GM19467 (cell line): ENCODE results near the gene KASH5.
"Not testable (repeated sequence)": the region's sequence is repeated elsewhere in the genome, so short reads cannot be mapped to it uniquely, and the experiment has no call there.

Experiments used
- ATAC-seq: cut with Tn5 transposase; IDR thresholded peaks from one replicate; pipeline ENCODE4 v1.9.1; 2021; ENCODE audit warnings: mild to moderate bottlenecking, moderate library complexity; ENCODE audit not compliant: unreplicated experiment

The KASH5 gene

DNA sequence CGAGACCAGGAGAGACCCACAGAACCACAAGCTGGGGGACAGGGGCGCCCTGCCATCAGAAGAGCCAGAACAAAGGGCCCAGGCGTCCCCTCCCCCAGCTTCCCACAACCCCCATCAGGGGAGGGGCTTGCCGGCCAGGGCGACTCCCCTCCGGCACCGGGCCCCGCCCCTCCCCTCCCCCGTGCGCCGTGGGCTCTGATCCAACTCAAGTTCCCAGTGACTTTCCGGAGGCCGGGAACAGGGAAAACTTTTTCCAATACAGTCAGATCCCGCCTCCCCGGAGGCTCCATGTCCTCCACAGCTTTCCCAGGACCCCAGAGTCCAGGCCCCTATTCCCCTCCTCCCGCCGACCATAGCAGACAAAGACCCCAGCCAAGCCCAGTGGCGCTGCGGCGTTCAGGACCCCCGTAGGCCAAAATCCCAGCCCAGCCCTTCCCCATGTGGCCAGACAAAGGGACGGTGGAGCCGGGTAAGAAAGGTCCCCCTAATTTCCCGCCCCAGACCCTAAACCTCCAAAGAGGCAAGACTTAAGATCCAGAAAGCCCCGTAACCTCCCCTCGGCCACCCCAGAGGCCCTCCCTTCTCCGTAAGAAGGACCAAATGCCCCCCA, 26.5 kb upstream of the KASH5 start:
- no peak for ATAC-seq

- no peak for ATAC-seq
These were observed 25.8 kb upstream of the KASH5 start, which contains the start of gene TEAD2 for GRCh38 chr19:49362048-49362928. Gene TEAD2 (minus strand): TSS chr19:49362416. CDS start chr19:49360075, 2,341 bp downstream.

DNA sequence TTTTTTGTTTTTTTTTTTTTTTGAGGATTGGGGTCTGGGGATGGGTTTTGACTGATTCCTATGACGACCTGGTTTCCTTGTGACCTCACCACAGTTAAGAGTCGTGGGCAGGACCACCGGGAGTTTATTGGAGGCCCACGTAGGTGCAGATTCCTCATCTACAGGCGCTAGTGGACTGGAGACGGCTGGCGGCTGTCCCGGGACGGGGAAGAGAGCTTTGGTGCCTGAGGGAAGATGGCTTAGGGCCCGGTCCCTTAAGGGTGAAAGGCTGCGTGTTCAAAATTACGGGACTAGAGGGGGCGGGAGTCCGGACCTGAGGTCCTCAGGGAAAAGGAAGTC, 25.2 kb upstream of the KASH5 start:
- no peak for ATAC-seq

GRCh38 chr19:49363268-49364082, 24.6 kb upstream of the KASH5 start, which contains the start of gene DKKL1:
Gene DKKL1 (plus strand): TSS chr19:49363877. CDS start chr19:49363999, 122 bp downstream.
- ATAC-seq, result no peak

DNA sequence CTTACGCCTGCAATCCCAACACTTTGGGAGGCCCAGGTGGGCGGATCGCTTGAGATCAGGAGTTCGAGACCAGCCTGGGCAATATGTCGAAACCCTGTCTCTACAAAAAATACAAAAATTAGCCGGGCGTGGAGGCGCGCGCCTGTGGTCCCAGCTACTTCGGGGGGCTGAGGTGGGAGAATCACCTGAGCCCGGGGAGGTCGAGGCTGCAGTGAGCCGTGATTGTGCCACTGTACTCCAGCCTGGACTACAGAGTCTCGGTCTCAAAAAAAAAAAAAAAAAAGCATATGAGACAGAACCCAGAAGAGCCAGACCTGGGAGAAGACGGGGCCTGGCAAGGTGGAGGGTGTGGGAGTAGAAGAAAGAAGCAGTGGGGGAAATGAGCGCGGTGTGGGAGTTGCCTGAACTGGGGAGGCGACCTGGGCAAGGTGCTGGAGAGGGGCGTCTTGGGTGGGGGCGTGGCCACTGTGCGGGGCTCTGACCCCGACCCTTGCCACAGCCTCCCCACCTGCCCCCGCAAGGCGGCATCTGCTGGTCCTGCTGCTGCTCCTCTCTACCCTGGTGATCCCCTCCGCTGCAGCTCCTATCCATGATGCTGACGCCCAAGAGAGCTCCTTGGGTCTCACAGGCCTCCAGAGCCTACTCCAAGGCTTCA, 23.8 kb upstream of the KASH5 start:
- no peak for ATAC-seq

DNA sequence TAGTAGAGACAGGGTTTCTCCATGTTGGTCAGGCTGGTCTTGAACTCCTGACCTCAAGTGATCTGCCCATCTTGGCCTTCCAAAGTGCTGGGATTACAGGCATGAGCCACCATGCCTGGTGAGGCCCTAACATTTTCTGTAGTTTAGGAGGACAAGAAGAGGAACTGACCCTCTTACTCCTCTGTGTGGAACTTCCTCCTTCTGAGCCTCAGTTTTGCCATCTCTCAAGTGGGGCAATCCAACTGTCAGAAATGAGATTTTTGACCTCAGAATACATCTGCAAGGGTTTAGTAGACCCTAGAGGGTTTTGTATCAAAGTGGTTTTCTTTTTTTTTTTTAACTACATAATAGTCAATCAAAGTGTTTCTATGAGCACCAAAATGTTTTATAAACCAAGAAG, 21.9 kb upstream of the KASH5 start:
- ATAC-seq, result no peak

DNA sequence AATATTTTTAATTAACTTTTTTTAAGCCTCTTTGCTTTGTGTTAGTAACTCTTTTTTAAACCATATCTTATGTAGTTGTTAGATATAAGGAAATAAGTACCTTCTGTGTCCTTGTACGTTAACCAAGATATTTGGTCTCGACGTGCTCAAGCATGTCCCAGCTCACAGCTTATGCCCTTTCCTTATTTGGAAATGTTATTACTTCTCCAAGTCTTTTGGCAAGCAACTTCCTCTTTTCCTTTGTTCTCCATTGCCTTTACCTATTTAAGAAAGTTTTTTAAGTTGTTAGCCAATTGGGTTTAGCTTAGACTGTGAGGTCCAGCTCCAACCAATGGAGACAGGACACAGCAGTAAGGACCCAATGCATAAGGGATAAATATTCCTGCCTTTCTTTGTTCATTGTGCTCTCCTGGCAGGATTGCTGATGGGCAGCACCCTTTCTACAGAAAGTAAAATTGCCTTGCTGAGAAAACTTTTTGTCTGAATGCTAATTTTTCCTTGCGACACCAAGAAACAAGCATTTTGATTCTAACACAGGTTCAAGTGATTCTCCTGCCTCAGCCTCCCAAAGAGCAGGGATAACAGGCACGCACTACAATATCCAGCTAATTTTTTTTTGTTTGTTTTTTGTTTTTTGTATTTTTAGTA, 19.2 kb upstream of the KASH5 start:
- no peak for ATAC-seq

GRCh38 chr19:49371184-49371583, 16.9 kb upstream of the KASH5 start:
- no peak for ATAC-seq

DNA sequence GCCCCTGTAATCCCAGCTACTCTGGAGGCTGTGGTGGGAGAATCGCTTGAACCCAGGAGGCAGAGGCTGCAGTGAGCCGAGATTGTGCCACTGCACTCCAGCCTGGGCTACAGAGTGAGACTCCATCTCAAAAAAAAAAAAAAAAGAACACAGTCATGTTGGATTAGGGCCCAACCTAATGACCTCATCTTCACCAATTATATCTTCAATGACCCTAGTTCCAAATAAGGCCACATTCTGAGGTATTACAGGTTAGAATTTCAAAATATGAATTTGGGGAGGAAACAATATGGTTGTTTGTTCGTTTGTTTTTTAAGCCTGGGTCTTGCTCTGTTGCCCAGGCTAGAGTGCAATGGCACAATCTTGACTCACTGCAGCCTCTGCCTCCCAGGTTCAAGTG, 14.9 kb upstream of the KASH5 start:
- not testable (repeated sequence) for ATAC-seq

DNA sequence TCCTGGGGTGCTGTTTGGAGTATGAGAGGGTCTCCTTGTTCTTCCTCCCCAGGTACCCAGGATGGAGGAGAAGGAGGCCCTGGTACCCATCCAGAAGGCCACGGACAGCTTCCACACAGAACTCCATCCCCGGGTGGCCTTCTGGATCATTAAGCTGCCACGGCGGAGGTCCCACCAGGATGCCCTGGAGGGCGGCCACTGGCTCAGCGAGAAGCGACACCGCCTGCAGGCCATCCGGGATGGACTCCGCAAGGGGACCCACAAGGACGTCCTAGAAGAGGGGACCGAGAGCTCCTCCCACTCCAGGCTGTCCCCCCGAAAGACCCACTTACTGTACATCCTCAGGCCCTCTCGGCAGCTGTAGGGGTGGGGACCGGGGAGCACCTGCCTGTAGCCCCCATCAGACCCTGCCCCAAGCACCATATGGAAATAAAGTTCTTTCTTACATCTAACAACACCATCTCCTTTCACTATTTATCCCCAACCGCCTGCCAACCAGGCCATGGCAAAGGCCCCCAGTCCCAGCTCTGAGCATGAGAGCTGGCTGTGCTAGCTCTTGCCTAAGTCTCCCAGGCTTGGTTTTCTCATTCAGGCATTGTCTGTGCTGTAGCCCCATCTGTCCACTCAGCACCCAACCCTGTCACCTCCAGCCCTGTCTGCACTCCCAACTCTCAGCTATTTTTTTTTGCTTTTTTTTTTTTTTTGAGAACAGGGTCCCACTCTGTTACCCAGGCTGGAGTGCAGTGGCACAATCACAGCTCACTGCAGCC, 13.2 kb upstream of the KASH5 start:
- no peak for ATAC-seq

- ATAC-seq, result no peak
These were observed 9.5 kb upstream of the KASH5 start for GRCh38 chr19:49378512-49378911.

- no peak for ATAC-seq
These were observed 7.7 kb upstream of the KASH5 start for GRCh38 chr19:49380391-49380790.

- no peak for ATAC-seq
These were observed 5.4 kb upstream of the KASH5 start for GRCh38 chr19:49382639-49383038.

DNA sequence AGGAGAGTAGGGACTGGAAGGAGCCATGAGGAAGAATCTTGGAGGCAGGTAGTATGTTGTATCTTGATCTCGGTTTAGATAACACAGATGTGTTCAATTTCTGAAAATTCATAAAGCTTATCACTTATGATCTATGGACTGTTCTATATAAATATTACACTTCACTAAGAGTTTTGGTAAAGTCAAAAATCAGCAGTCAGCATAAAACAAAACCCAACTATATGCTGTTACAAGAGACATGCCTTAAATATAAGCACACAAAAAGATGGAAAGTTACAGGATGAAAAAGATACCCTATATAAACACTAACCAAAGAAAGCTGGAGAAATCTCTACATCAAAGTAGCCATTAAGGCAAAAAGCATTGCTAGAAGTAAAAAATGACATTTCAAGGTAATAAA, 4.5 kb upstream of the KASH5 start:
- ATAC-seq, result no peak

DNA sequence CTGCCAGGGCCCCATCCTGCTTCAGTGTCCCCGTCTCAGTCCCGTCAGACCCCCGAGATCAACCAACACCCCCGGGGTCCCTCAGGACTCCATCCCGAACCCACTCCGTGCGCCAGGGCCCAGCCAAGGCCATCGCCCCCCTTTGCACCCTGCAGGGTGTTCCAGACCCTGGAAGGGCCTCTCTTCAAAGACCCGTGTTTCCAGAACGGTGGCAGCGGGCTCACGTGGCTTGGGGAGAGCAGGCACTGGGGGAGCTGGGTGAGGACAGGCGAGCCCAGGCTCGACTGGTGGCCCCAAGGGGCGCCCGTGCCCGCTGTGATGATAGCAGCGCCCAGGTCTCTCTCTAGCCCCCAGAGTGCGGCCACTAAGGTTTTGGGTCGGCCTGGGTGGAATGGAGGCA, 1.4 kb downstream of the KASH5 start:
- no peak for ATAC-seq

- ATAC-seq, result no peak
These were observed 2.3 kb downstream of the KASH5 start for GRCh38 chr19:49390131-49390928.

DNA sequence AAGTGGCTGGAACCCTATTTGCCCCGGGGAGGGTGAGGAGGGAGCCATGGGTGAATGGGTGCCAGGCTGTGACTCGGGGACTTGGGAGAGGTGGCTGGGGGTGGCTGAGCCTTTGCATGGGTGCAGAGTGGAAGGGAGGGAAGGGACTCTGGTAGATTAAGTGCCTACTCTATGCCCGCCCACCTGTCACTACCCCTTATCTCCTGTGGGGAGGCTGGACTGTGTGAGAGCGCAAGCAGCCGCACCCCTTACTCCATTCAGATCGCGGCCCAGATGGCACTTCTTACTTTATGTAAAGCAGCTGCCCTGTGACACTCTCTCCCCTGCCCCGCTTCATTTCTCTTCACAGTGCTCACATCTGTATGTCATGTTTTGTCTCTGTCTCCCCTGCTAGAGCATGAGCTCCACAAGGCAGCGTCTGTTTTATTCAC, 2.9 kb downstream of the KASH5 start:
- ATAC-seq, result no peak

- no peak for ATAC-seq
These were observed 3.7 kb downstream of the KASH5 start for GRCh38 chr19:49391581-49392399.
